ENCODE results near the gene ATOSB.
"Not testable (repeated sequence)": the region's sequence is repeated elsewhere in the genome, so short reads cannot be mapped to it uniquely, and the experiment has no call there.

ATOSB gene

GRCh38 chr9:35115680-35116538, at the start of gene ATOSB:
TSS of gene ATOSB (minus strand) at chr9:35115862. CDS start at chr9:35108274, 7,588 bp downstream.
- DNase-seq = peak in 54 of 56 donors; percentile 51 to 97 (median 85)

GRCh38 chr9:35164711-35165110, 49.0 kb upstream of the ATOSB start:
- DNase-seq = no peak

GRCh38 chr9:35163413-35163812, 47.8 kb upstream of the ATOSB start:
- DNase-seq = no peak

GRCh38 chr9:35162605-35163315, 47.1 kb upstream of the ATOSB start:
- peak in 4 of 56 donors; percentile 5 to 19 (median 10) for DNase-seq

GRCh38 chr9:35161713-35162604, 46.3 kb upstream of the ATOSB start, which contains the start of gene UNC13B:
TSS of gene UNC13B (plus strand) at chr9:35162009. CDS start at chr9:35162284, 275 bp downstream.
- DNase-seq = peak; percentile 19 to 96 (median 89)

GRCh38 chr9:35158501-35159280, 43.0 kb upstream of the ATOSB start:
- no peak for DNase-seq

- DNase-seq = not testable (repeated sequence)
These were observed 42.2 kb upstream of the ATOSB start for GRCh38 chr9:35157836-35158235.

- DNase-seq = no peak
These were observed 41.1 kb upstream of the ATOSB start for GRCh38 chr9:35156781-35157180.

- DNase-seq = no peak
These were observed 37.3 kb upstream of the ATOSB start for GRCh38 chr9:35152926-35153325.

GRCh38 chr9:35147941-35148563, 32.4 kb upstream of the ATOSB start:
- DNase-seq = not testable (repeated sequence)

- DNase-seq = no peak
These were observed 26.4 kb upstream of the ATOSB start for GRCh38 chr9:35142037-35142436.

- no peak for DNase-seq
These were observed 24.4 kb upstream of the ATOSB start for GRCh38 chr9:35140093-35140492.

GRCh38 chr9:35136866-35137265, 21.2 kb upstream of the ATOSB start:
- no peak for DNase-seq

- DNase-seq = no peak
These were observed 20.3 kb upstream of the ATOSB start for GRCh38 chr9:35135988-35136387.

- no peak for DNase-seq
These were observed 19.3 kb upstream of the ATOSB start for GRCh38 chr9:35134920-35135319.

GRCh38 chr9:35116898-35117551, 1.4 kb upstream of the ATOSB start:
- DNase-seq = peak in 54 of 56 donors; percentile 23 to 93 (median 78)

GRCh38 chr9:35116539-35116897, 856 bp upstream of the ATOSB start:
- DNase-seq = peak in 7 of 56 donors; percentile 49 to 71 (median 65)

GRCh38 chr9:35114840-35115628, 628 bp downstream of the ATOSB start:
- DNase-seq = peak in 23 of 56 donors; percentile 5 to 50 (median 26)

Measured in amygdala (tissue), 56 donors.